Lower leg skin (tissue), 4 donors: ENCODE measurements around the gene WBP4. TPM values are rescaled to one million over a fixed set of nuclear protein-coding genes. Genes with fewer than 3 reads are reported as not detected.

Source experiments
- DNase-seq, 2 donors: peaks; one replicate each; pipeline ENCODE4 v3.0.0-alpha.2; 2019; ENCODE audit warnings: low spot score in 2 of 2
- H3K4me3 ChIP-seq: fragments of 200-600 bp; sonication (generic); 2 replicates; pipeline ENCODE4 v1.5.1; 2017; ENCODE audit warnings: mild to moderate bottlenecking, low read depth; ENCODE audit not compliant: poor library complexity, severe bottlenecking
- POLR2A ChIP-seq, 2 donors: fragments of 450-650 bp; IDR thresholded peaks; one replicate each; pipeline ENCODE4 v1.6.1; 2016 to 2017; ENCODE audit warnings: antibody characterized with exemption in 2 of 2, mild to moderate bottlenecking in 1 of 2, moderate library complexity in 1 of 2
- WGBS, 2 donors: methylation state at CpG; one replicate each; pipeline ENCODE4 v1.1.5; 2018; 5-methylcytosine and 5-hydroxymethylcytosine counted together
- intact Hi-C: fragments of 100-400 bp; cut with DNase I; formaldehyde crosslinking; loops from one replicate; pipeline ENCODE4 v1.15.0; 2023; ENCODE audit warnings: low total_unique reads
- total RNA-seq, 4 donors: library from RNA; depleted of rRNA; stranded (reverse); fragments of >200 nt; gene quantifications; one replicate each; pipeline ENCODE4 v1.1.0, GENCODE V29; 2016
- TF ChIP-seq, protein P1 (sequence below), 3 donors: fragments of 450-650 bp; IDR thresholded peaks; one replicate each; pipeline ENCODE4 v1.5.1; 2016; ENCODE audit warnings: antibody characterized with exemption in 3 of 3, mild to moderate bottlenecking in 3 of 3, moderate library complexity in 2 of 3

The WBP4 gene
- total RNA-seq, 4 donors from 2014 or later = 7.2 to 11.2 (median 9.8) TPM

- DNase-seq = no peak
- intact Hi-C loops = no loop called here
- WGBS, 2 donors = 43 to 54% methylated on average over 2 of the region's 2 CpGs
- TF ChIP-seq, protein P1, sequence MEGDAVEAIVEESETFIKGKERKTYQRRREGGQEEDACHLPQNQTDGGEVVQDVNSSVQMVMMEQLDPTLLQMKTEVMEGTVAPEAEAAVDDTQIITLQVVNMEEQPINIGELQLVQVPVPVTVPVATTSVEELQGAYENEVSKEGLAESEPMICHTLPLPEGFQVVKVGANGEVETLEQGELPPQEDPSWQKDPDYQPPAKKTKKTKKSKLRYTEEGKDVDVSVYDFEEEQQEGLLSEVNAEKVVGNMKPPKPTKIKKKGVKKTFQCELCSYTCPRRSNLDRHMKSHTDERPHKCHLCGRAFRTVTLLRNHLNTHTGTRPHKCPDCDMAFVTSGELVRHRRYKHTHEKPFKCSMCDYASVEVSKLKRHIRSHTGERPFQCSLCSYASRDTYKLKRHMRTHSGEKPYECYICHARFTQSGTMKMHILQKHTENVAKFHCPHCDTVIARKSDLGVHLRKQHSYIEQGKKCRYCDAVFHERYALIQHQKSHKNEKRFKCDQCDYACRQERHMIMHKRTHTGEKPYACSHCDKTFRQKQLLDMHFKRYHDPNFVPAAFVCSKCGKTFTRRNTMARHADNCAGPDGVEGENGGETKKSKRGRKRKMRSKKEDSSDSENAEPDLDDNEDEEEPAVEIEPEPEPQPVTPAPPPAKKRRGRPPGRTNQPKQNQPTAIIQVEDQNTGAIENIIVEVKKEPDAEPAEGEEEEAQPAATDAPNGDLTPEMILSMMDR (IDR thresholded peaks at IDR 0.05) = no peak
- TF ChIP-seq POLR2A (IDR thresholded peaks at IDR 0.05) = no peak
- no peak overlapping the region for H3K4me3 ChIP-seq
Observed at GRCh38 chr13:41064493-41064892, 3.2 kb downstream of the WBP4 start.

GRCh38 chr13:41065078-41065477 is 3.8 kb downstream of the WBP4 start:
- no peak overlapping the region for H3K4me3 ChIP-seq
- DNase-seq = no peak
- intact Hi-C loops = no loop called here
- TF ChIP-seq, protein P1 (IDR thresholded peaks at IDR 0.05) = no peak
- TF ChIP-seq POLR2A (IDR thresholded peaks at IDR 0.05) = no peak

DNA sequence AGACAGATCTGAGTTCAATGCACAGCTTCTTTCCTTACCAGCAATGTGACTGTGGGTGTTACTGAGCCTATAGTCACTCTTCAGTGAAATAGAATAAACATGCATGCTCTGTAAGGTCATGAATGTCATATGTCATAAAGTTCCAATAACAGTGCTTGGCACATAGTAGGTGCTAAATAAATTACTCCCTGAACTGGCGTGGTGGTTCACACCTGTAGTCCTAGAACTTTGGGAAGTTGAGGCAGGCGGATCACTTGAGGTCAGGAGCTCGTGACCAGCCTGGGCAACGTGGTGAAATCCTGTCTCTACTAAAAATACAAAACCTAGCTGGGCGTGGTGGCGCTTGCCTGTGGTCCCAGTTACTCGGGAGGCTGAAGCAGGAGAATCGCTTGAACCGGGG is 13.2 kb downstream of the WBP4 start:
- DNase-seq = no peak
- no peak overlapping the region for H3K4me3 ChIP-seq
- WGBS, 2 donors = 82 to 85% methylated on average over 9 of the region's 9 CpGs
- intact Hi-C loops = loop anchor here (5.0 kb wide), 1 partner anchor 148 kb away; no protein-coding TSS in a partner anchor
- no peak for TF ChIP-seq POLR2A (IDR thresholded peaks at IDR 0.05)
- TF ChIP-seq, protein P1 (IDR thresholded peaks at IDR 0.05) = no peak

- intact Hi-C loops = no loop called here
- TF ChIP-seq, protein P1 (IDR thresholded peaks at IDR 0.05) = no peak
- no peak for TF ChIP-seq POLR2A (IDR thresholded peaks at IDR 0.05)
- WGBS, 2 donors = 25 to 33% methylated on average over 1 of the region's 1 CpG
- H3K4me3 ChIP-seq = no peak overlapping the region
- no peak for DNase-seq
Observed at GRCh38 chr13:41075034-41075433, 13.7 kb downstream of the WBP4 start.

GRCh38 chr13:41075485-41075884 is 14.2 kb downstream of the WBP4 start:
- TF ChIP-seq, protein P1 (IDR thresholded peaks at IDR 0.05) = no peak
- no peak for TF ChIP-seq POLR2A (IDR thresholded peaks at IDR 0.05)
- DNase-seq = no peak
- no peak overlapping the region for H3K4me3 ChIP-seq
- WGBS, 2 donors = 86 to 88% methylated on average over 7 of the region's 7 CpGs
- intact Hi-C loops = no loop called here

- H3K4me3 ChIP-seq = no peak overlapping the region
- TF ChIP-seq, protein P1 (IDR thresholded peaks at IDR 0.05) = no peak
- TF ChIP-seq POLR2A (IDR thresholded peaks at IDR 0.05) = no peak
- intact Hi-C loops = no loop called here
- no peak for DNase-seq
- WGBS, 2 donors = 86 to 94% methylated on average over 3 of the region's 3 CpGs
Observed at GRCh38 chr13:41077475-41077874, 16.2 kb downstream of the WBP4 start.
